Frontal cortex (tissue), 4 donors: Measurements from ENCODE around the gene LRRC8A. TPM values are rescaled to one million over a fixed set of nuclear protein-coding genes. Genes with fewer than 3 reads are reported as not detected.
A peak's percentile ranks its signal among the peaks of the same experiment; 100 is the strongest.
"Not testable (repeated sequence)": the region's sequence is repeated elsewhere in the genome, so short reads cannot be mapped to it uniquely, and the experiment has no call there.

Source experiments
- DNase-seq, 2 donors: peaks; one replicate each; pipeline ENCODE4 v3.0.0; 2012; ENCODE audit warnings: low spot score in 2 of 2
- FAIRE-seq: peaks from 2 replicates; lab custom pipeline; 2012; peaks lifted over from hg19 to GRCh38; lab: Jason Lieb, UNC
- total RNA-seq: library from RNA; depleted of rRNA; stranded (reverse); fragments of >200 nt; gene quantifications from one replicate; pipeline ENCODE4 v1.2.3, GENCODE V29; 2014
- donor health status: control.
- donor health status: control.
- donor health status: control.

Gene LRRC8A
- 19.6 TPM for total RNA-seq

DNA sequence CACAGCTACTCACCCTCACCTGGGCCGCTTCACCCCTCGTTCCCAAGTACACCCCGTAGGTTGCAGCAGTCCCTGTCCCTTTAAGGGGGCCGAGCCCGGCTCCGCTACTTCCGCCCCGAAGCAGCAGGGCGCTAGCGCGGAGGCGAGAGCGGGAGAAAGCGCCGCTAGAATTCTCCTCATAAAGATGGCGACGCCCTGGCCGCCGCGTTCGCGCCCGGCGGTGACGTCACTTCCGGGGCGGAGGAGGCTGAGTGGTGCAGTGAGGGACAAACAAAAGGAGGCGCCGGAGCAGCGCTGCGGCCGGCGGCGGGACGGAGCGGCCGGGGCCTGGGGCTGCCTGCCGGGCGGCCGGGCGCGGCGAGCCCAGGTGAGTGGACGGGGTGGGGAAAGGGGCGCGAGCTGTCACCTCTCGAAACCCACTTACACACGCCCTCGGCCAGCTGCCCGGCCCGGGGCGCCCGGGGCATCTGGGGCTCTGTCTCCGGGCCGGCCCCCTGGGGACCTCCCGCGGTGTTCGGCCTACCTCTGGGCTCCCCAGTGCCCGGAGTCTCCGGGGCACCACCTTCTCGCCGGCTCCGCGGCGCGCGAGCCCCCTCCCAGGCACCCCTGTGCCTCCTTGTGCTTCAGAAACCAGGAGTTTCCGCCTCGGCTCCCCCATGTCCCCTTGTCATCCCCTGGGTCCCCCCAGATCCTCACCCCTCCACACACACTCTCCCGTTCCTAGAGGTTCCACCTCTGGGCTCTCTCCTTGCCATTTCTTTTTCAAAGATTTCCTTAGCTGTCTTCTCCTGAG is at the start of gene LRRC8A, which contains the start of gene KYAT1:
Gene LRRC8A (plus strand): TSS at position 250 of the 793 bp plus-strand sequence. CDS start 25,032 bp downstream, outside the sequence.
Gene KYAT1 (minus strand): TSS at position 67 of the 793 bp plus-strand sequence. CDS start 36,545 bp downstream, outside the sequence.
- DNase-seq (peak; percentile 93 to 95), FAIRE-seq (no peak)

DNA sequence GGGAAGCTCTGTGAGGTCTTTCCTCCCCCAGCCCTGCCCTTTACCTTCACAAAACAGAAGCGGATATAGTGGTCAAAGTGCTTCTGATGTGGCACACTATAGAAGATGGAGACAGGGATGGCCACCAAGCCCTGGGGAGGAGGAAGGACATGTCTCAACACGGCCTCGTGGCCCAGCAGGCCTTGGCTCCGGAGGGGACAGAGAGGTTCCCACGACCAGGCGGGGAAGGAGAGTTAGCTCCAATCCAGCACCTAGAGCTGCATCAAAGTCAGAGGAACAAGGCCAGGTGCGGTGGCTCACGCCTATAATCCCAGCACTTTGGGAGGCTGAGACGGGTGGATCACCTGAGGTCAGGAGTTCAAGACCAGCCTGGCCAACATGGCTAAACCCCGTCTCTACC is 48.2 kb upstream of the LRRC8A start:
- DNase-seq (no peak), FAIRE-seq (no peak)

DNA sequence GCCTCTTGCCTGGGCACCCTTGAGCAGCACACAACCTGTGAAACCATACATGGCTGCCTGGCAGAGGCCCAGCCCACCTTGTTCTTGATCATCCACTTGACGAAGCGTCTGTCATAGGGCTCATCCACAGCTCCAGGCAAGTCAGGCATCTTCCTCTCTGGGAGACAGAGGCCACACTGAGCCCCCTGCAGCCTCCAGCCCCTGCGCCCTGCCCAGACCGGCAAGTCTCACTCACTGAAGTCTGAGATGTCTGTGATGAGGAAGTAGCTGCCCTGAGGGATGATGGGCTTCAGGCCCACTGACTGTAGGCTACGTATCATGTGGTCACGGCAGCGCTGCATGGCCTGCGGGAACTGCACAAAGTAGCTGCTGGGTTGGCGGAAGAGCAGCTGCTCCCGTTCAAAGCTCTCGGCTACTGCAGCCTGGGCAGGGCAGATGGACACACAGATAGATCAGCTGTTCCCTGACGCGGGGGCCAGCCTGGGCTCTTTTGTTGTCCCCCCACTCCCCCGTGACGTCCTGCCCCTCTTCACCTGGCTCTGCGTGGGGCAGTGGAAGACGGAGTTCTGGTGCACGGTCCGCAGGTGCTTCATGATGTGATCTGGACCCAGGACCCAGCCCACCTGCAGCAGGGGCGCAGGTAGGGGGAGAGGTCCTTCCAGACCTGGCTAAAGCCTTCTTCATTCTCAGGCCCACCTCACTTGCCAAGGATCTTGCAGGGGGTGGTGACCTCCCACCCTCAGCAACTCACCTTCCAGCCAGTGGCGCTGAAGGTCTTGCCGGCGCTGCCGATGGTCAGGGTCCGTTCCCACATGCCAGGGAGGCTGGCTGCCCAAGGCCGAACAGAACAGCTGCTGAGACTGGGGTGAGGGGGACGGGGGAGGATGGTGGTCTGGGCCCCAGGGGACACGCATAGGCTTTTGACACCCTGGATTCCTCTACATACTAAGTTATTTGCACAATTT is 46.4 kb upstream of the LRRC8A start:
- FAIRE-seq = no peak
- DNase-seq = no peak

DNA sequence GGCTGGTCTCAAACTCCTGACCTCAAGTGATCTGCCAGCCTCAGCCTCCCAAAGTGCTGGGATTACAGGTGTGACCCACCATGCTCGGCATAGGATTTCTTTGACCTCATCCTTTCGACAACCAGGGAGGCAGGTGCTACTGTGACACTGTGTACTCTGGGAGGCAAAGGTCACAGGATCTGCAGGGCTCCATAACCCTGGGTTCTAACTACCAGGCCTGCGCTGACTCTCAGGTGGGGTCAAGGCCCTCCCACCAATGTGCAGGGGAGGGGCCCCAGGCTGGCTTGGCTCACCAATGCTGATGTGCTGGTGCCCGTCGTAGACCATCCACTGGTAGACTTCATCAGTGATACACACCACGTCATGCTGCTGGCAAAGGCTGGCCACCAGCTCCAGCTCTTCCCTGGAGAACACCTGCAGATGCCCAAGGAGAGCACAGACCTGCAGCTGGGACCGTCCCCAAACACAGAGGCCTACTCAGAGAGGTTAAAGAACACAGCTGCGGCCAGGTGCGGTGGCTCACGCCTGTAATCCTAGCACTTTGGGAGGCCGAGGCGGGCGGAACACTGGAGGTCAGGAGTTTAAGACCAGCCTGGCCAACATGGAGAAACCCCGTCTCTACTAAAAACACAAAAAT is 45.3 kb upstream of the LRRC8A start:
- no peak for FAIRE-seq
- no peak for DNase-seq

DNA sequence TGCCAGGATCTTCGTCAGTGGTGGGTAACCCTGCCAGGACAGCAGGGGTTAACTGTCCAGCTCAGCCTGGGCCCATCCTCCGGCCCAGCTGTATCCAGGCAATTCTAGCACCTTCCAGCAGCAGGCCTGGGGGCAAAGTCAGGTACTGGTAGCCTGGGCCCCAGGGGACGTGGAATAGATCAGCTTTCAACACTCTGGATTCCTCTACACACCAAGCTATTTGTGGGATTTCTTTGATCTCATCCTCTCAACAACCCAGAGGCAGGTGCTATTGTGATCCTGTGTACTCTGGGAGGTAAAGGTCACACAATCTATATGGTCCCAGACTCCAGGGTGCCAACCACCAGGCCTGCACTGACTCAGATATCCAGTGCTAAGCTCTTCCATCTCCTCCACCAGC is 43.6 kb upstream of the LRRC8A start:
- FAIRE-seq = no peak

DNA sequence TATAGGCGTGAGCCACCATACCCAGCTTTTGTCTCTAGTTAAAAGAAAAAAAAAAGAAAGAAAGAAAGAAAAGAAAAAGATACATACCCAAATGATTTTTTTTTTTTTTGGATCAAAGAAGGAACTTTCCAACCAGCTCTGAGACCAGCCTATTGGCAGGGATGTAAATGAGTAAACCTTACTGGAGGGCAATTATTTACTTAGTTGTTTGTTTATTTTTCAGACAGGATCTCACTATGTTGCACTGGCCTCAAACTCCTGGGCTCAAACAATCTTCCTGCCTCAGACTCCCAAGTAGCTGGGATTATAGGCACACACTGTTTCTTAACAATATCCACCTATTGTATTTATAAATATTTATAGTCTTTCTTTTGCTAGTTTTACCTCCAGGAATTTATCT is 41.4 kb upstream of the LRRC8A start:
- FAIRE-seq (no peak), DNase-seq (no peak)

More for the DNA sequence above, 43.6 kb upstream of the LRRC8A start:
- DNase-seq = no peak

DNA sequence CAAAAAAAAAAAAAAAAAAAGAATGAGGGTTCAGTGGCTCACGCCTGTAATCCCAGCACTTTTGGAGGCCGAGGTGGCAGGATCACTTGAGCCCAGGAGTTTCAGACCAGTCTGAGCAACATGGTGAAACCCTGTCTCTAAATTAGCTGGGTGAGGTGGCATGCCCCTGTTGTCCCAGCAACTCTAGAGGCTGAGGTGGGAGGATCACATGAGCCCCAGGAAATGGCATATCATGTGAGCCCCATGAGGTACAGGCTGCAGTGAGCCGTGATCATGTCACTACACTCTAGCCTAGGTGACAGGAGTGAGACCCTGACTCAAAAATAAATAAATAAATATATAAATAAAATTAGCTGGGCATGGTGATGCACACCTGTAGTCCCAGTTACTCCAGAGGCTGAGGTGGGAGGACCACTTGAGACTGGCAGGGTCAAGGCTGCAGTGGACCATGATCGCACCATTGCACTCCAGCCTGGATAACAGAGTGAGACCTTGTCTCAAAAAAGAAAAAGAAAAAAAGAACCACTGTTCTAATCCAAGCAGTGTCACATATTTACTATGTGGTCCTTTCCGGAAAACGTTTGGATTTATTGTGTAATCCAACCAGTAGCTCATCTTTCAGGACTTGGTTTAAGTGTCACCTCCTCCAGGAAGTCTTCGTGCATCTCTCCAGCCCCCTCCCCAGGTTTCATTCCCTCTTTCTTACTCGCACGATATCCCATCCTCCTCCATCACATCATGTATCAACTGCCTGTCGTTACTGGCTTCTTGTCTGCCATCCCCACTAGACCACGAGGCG is 40.0 kb upstream of the LRRC8A start:
- FAIRE-seq = no peak
- DNase-seq = no peak

DNA sequence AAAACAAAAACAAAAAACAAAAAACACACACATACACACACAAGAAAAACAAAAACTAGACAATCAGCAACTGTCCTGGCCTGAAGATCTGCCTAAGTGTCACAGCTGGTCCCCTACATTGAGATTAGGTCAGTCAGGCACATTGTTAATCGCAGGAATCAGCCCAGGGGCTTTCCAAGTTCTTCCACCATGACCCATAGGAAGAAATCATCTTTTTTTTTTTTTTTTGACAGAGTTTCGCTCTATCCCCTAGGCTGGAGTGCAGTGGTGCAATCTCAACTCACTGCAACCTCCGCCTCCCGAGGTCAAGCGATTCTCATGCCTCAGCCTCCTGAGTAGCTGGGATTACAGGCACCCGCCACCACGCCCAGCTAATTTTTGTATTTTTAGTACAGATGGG is 38.8 kb upstream of the LRRC8A start:
- not testable (repeated sequence) for DNase-seq, FAIRE-seq

DNA sequence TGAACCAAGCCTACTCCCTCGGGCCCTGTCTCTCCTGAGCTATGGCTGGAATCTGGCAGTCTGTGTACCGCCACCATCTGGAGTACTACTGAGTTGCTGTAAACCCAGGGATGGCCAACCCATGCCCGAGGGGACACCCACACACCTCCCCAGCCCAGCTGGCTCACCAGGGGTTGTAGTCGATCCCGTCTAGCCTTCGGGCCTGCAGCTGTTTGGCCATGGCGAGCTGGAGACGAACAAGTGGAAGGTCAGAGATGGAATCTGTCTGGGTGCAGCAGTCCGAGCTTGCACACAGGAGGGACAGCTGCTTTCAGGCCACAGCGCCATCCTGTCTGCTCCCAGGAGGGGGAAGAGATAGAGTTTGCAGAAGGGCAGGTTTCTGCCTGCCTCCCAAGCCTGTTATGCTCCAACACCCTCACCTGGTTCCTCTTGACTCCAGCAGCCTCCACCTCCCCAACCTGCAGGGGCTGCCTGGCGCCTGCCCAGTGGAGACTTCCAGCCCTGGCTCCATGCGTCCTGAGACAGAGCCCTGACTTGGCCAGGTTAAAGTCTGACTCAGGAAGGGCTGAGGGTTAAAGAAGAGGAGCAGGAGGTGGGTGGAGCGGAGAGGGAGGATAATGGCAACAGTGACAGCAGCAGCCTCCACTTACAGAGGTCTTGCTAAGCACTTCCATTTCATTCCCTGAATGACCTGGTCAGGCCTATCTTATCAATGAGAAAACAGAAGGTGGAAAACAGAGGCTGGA is 36.6 kb upstream of the LRRC8A start:
- no peak for FAIRE-seq
- DNase-seq = no peak

DNA sequence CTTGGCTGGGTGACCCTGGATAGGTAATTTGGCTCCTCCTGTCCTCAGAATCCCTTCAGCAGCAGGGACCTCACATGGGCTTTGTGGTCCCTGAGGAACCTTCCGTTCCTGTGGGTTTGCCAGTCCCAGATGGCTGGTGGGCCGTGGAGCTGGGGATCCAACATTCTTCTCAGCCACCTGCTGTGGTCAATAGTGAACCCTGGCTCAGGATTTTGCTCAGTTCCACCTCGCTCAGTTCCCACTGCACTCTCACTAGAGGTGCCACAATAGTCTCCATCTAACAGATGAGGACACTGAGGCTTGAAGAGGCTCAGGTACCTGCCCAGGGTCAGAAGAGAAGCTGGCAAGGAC is 35.3 kb upstream of the LRRC8A start:
- FAIRE-seq (no peak), DNase-seq (no peak)

DNA sequence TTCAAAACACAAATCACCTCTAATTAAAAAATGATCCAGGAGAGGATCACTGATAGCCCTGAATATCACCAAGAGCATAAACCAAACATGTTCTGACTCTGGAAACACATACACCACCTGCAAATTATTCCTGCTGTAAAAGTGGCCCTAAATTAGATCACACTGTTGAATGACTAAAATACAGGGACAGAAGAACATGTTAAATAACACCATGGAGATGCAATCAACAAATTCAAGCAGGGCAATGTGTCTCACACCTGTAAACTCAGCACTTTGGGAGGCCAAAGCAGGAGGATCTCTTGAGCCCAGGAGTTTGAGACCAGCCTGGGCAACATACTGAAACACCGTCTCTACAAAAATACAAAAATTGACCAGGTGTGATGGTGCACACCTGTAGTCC is 34.1 kb upstream of the LRRC8A start:
- no peak for DNase-seq
- FAIRE-seq = no peak

DNA sequence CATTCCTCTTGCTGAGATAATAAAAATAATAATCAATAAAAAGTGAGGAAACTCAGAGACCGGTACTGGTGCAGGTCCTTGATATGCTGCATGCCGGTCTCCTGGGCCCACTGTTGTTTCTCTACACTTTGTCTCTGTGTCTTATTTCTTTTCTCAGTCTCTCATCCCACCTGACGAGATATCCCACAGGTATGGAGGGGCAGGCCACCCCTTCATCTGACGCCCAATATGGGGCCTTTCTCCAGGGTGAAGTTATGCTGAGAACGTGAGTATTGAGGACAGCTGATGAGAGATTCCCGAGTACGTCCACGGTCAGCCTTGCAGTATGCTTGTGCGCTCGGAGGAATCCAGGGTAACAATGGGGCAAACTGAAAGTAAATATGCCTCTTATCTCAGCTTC is 30.9 kb upstream of the LRRC8A start:
- not testable (repeated sequence) for FAIRE-seq, DNase-seq

DNA sequence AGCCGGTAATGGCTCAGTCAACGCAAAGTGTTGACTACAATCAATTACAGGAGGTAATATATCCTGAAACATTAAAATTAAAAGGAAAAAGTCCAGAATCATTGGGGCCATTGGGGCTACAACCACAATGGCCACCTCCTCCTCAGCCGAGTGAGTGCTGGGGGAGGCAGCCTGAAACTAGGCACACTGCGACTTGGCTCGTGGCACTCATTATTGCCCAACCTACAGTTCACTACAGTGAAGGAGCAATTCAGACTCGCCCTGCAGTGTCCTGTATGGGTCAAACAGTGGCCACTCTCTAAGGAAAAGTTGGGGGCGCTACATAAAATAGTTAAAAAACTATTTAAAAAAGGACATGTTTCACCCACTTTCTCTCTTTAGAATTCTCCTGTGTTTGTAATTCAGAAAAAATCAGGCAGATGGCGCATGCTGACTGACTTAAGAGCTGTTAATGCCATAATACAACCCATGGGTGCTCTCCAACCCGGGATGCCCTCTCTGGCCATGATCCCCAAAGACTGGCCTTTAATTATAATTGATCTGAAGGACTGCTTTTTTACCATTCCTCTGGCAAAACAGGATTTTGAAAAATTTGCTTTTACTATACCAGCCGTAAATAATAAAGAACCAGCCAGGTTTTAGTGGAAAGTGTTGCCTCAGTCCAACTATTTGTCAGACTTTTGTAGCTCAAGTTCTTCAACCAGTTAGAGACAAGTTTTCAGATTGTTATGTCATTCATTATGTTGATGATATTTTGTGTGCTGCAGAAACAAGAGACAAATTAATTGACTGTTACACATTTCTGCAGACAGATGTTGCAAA is 29.9 kb upstream of the LRRC8A start:
- FAIRE-seq = peak; percentile 96
- not testable (repeated sequence) for DNase-seq

DNA sequence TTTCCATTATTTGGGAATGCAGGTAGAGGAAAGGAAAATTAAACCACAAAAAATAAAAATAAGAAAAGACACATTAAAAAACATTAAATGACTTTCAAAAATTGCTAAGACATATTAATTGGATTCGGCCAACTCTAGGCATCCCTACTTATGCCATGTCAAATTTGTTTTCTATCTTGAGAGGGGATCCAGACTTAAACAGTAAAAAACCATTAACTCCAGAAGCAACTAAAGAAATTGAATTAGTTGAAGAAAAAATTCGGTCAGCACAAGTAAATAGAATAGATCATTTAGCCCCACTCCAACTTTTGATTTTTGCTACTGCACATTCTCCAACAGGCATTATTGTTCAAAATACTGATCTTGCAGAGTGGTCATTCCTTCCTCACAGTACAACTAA is 29.3 kb upstream of the LRRC8A start:
- DNase-seq, FAIRE-seq: not testable (repeated sequence)

DNA sequence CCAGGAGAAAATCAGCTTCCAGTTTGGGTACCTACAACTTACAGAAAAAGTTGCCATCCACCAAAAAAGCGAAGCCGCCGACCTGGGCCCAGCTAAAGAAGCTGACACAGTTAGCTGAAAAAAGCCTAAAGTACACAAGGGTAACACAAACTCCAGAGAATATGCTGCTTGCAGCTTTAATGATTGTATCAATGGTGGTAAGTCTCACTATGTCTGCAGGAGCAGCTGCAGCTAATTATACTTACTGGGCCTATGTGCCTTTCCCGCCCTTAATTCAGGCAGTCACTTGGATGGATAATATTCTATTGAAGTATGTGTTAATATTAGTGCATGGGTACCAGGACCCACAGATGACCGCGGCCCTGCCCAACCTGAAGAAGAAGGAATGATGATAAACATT is 27.5 kb upstream of the LRRC8A start:
- DNase-seq = not testable (repeated sequence)

DNA sequence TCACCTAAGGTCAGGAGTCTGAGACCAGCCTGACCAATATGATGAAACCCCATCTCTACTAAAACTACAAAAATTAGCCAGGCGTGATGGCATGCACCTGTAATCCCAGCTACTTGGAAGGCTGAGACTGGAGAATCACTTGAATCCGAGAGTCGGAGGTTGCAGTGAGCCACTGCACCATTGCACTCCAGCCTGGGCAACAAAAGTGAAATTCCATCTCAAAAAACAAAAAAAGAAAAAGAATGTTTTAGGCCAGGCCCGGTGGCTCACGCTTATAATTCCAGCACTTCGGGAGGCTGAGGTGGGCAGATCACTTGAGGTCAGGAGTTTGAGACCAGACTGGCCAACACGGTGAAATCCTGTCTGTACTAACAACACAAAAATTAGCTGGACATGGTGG is 23.5 kb upstream of the LRRC8A start:
- not testable (repeated sequence) for FAIRE-seq

More for the DNA sequence above, 27.5 kb upstream of the LRRC8A start:
- not testable (repeated sequence) for FAIRE-seq

DNA sequence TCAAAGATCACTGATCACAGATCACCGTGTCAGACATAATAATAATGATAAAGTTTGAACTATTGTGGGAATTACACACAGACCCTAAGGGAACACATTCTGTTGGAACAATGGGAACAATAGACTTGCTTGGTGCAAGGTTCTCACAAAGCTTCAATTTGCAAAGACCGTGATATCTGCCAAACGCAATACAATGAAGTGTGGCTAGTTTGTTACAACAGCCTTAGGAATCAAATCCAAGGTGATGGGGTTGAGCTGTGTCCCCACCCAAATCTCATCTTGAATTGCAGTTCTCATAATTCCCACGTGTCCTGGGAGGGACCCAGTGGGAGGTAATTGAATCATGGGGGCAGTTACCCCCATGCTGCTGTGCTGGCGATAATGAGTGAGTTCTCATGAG is 21.0 kb upstream of the LRRC8A start:
- FAIRE-seq (no peak), DNase-seq (no peak)

More for the DNA sequence above, 23.5 kb upstream of the LRRC8A start:
- not testable (repeated sequence) for DNase-seq

DNA sequence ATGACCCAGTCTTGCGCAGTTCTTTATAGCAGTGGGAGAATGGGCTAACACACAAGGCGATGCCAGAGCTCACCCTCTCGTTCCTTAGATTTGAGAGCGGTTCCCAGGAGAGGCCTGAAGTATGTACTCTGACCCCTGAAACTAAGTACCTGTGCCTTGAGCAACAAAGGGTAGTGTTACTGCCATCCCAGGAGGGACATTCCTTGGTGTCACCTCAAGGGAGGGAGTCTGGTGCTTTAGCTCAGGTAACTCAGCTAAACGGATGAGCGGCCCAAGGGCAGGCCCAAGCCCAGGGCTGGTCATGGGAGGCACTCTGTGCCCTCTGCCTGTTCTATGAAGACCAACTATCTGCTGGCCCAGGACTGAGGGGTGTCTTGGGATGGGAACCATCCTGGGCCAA is 20.4 kb upstream of the LRRC8A start:
- FAIRE-seq = no peak
- no peak for DNase-seq
